ENCODE measurements around the gene TTC3. TPM values are rescaled to one million over a fixed set of nuclear protein-coding genes. Genes with fewer than 3 reads are reported as not detected.

Gene TTC3
- total and polyA plus RNA-seq, 2 of the 13 experiments (the other 11 are each of a cell fraction or from before 2014, with no cell fraction given), result 55.7 to 108 TPM

DNA sequence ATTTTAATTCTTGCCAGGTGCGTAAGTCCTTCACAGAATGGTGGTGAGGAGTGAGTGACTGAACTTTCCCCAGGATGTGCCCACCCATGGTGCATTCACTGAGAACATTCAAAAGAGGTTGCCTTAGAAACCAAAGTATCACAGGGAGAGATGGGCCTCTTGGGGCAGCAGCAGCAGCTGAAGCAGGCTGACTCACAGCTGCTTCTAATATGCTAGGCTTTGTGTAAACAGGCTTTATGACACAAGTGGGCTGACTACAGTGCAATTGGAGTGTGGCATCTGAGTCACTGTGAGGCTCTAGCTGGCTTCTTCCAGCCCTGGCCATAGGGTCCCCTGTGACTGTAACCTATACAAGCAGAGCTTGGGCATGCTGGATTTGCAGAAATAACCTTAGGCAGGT, 12.8 kb upstream of the TTC3 start (continued):
- no peak for TF ChIP-seq ZNF512B (CRISPR knock-in tag; IDR thresholded peaks at IDR 0.05; ENCODE audit: borderline replicate concordance)
- TF ChIP-seq GFI1 (CRISPR knock-in tag; IDR thresholded peaks at IDR 0.05; ENCODE audit: borderline replicate concordance), result no peak
- no peak for TF ChIP-seq REL (CRISPR knock-in tag; conservative IDR thresholded peaks at IDR 0.05)
- no peak for TF ChIP-seq TEAD3 (CRISPR knock-in tag; optimal IDR thresholded peaks at IDR 0.05; ENCODE audit: borderline replicate concordance)
- TF ChIP-seq ZNF816 (CRISPR knock-in tag; IDR thresholded peaks at IDR 0.05; ENCODE audit: borderline replicate concordance), result no peak
- TF ChIP-seq REXO4 (CRISPR knock-in tag; IDR thresholded peaks at IDR 0.05; ENCODE audit: borderline replicate concordance), result no peak
- peak; percentile 56; the same call in 1 of the 2 replicates for TF ChIP-seq SIN3A (IDR thresholded peaks at IDR 0.05; ENCODE audit: borderline replicate concordance, low read depth, low read length)
- no peak for TF ChIP-seq ZNF543 (CRISPR knock-in tag; IDR thresholded peaks at IDR 0.05)
- TF ChIP-seq KAT7 (CRISPR knock-in tag; IDR thresholded peaks at IDR 0.05; ENCODE audit: borderline replicate concordance), result no peak
- no peak for TF ChIP-seq ZNF101 (CRISPR knock-in tag; IDR thresholded peaks at IDR 0.05; ENCODE audit: borderline replicate concordance, low read depth)
- TF ChIP-seq TFDP1 (CRISPR knock-in tag; IDR thresholded peaks at IDR 0.05; ENCODE audit: borderline replicate concordance), result no peak
- no peak for TF ChIP-seq ZNF251 (CRISPR knock-in tag; IDR thresholded peaks at IDR 0.05)
- TF ChIP-seq ZNF326 (CRISPR knock-in tag; IDR thresholded peaks at IDR 0.05; ENCODE audit: borderline replicate concordance), result no peak
- no peak for TF ChIP-seq FOXP1 (IDR thresholded peaks at IDR 0.05)
- TF ChIP-seq FOXP1 (CRISPR knock-in tag; IDR thresholded peaks at IDR 0.05), result peak; percentile 46
- TF ChIP-seq RFX3 (CRISPR knock-in tag; IDR thresholded peaks at IDR 0.05), result peak; percentile 62
- TF ChIP-seq, protein P1, sequence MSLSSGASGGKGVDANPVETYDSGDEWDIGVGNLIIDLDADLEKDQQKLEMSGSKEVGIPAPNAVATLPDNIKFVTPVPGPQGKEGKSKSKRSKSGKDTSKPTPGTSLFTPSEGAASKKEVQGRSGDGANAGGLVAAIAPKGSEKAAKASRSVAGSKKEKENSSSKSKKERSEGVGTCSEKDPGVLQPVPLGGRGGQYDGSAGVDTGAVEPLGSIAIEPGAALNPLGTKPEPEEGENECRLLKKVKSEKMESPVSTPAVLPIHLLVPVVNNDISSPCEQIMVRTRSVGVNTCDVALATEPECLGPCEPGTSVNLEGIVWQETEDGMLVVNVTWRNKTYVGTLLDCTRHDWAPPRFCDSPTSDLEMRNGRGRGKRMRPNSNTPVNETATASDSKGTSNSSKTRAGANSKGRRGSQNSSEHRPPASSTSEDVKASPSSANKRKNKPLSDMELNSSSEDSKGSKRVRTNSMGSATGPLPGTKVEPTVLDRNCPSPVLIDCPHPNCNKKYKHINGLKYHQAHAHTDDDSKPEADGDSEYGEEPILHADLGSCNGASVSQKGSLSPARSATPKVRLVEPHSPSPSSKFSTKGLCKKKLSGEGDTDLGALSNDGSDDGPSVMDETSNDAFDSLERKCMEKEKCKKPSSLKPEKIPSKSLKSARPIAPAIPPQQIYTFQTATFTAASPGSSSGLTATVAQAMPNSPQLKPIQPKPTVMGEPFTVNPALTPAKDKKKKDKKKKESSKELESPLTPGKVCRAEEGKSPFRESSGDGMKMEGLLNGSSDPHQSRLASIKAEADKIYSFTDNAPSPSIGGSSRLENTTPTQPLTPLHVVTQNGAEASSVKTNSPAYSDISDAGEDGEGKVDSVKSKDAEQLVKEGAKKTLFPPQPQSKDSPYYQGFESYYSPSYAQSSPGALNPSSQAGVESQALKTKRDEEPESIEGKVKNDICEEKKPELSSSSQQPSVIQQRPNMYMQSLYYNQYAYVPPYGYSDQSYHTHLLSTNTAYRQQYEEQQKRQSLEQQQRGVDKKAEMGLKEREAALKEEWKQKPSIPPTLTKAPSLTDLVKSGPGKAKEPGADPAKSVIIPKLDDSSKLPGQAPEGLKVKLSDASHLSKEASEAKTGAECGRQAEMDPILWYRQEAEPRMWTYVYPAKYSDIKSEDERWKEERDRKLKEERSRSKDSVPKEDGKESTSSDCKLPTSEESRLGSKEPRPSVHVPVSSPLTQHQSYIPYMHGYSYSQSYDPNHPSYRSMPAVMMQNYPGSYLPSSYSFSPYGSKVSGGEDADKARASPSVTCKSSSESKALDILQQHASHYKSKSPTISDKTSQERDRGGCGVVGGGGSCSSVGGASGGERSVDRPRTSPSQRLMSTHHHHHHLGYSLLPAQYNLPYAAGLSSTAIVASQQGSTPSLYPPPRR (CRISPR knock-in tag; IDR thresholded peaks at IDR 0.05; ENCODE audit: borderline replicate concordance), result 0 out of 2 replicates have a peak, but pooled peaks have one; percentile 16
- no peak for TF ChIP-seq HNRNPUL1 (IDR thresholded peaks at IDR 0.05; ENCODE audit: low read depth, low read length)
- no peak for TF ChIP-seq FOXC1 (CRISPR knock-in tag; IDR thresholded peaks at IDR 0.05; ENCODE audit: borderline replicate concordance)
- no peak for TF ChIP-seq ZNF83 (CRISPR knock-in tag; IDR thresholded peaks at IDR 0.05; ENCODE audit: borderline replicate concordance)
- no peak for TF ChIP-seq ATRX (CRISPR knock-in tag; IDR thresholded peaks at IDR 0.05; ENCODE audit: borderline replicate concordance)
- TF ChIP-seq ATM (IDR thresholded peaks at IDR 0.05; ENCODE audit: borderline replicate concordance), result no peak

Data from HepG2 (cell line).